ENCODE measurements around the gene XPC. TPM values are rescaled to one million over a fixed set of nuclear protein-coding genes. Genes with fewer than 3 reads are reported as not detected.

The XPC gene
- total and polyA plus RNA-seq, 2 donors (not counting 3 experiments of a cell fraction or from before 2014, with no cell fraction given): 11.9 to 36.8 TPM

- Histone ChIP-seq H3K4me2 (ENCODE audit: insufficient read depth, low read length) (no peak overlapping the region), H2AFZ (ENCODE audit: low read depth, low read length) (no peak overlapping the region), H3K36me3 (ENCODE audit: control insufficient read depth in 2 of 2, extremely low read depth in 1 of 2, insufficient read depth in 2 of 2, low read length in 2 of 2) (peaks cover 43 to 45% of the 10 kb centered on the region in 2 experiments), H3K27ac (ENCODE audit: insufficient read depth, low read depth, low read length) (no peak overlapping the region), H3K4me3 (replicated peaks in 1 of 3; ENCODE audit: insufficient read depth in 1 of 3, low read depth in 1 of 3, low read length in 3 of 3) (no peak overlapping the region), H3K9ac (replicated peaks; ENCODE audit: extremely low read depth, insufficient read depth, low read length) (no peak overlapping the region), H3K9me3 (replicated peaks; ENCODE audit: control insufficient read depth, insufficient read depth, low read length) (peaks cover 3% of the 10 kb centered on the region), H3K79me2 (ENCODE audit: control insufficient read depth, insufficient read depth, low read length) (no peaks in the 10 kb centered on the region), H3K27me3 (ENCODE audit: control insufficient read depth in 2 of 2, insufficient read depth in 2 of 2, low read length in 2 of 2) (no peaks in the 10 kb centered on the region), H4K20me1 (replicated peaks; ENCODE audit: control insufficient read depth, extremely low read depth, insufficient read depth, low read length) (no peaks in the 10 kb centered on the region), H3K9me1 (replicated peaks; ENCODE audit: control insufficient read depth, extremely low read depth, insufficient read depth, low read length) (no peaks in the 10 kb centered on the region), H3K4me1 (ENCODE audit: control insufficient read depth, extremely low read depth, insufficient read depth, low read length) (no peaks in the 10 kb centered on the region)
- no TSS peak for BruUV-seq (replicated peaks)
- CTCF ChIA-PET: no interaction called here
- POLR2A ChIA-PET: no interaction called here
- DNase-seq (ENCODE audit: low read depth, low spot score) (no peak), FAIRE-seq (no peak)
- dilution Hi-C loops (cut with MboI; ENCODE audit: extremely low pct_ligation_motif_present, low sequenced_read_pairs): no loop called here
- intact Hi-C loops (cut with micrococcal nuclease): no loop called here
- TF ChIP-seq EZH2 (IDR thresholded peaks at IDR 0.05; ENCODE audit: borderline replicate concordance, low read depth, low read length, severe bottlenecking) (no peak), FOS (IDR thresholded peaks at IDR 0.05; ENCODE audit: borderline replicate concordance, insufficient read depth, low read length) (no peak), JUN (IDR thresholded peaks at IDR 0.05; ENCODE audit: borderline replicate concordance, insufficient read depth, insufficient read length, low read depth) (no peak), GATA2 (IDR thresholded peaks at IDR 0.05; ENCODE audit: insufficient read depth, insufficient read length, low read depth, low read length) (no peak), MAX (IDR thresholded peaks at IDR 0.05; ENCODE audit: insufficient read depth, insufficient read length) (no peak), MYC (IDR thresholded peaks at IDR 0.05; ENCODE audit: low read depth, low read length) (no peak), POLR2A (IDR thresholded peaks at IDR 0.05; ENCODE audit: low read depth, low read length) (no peak), POLR2AphosphoS5 (IDR thresholded peaks at IDR 0.05; ENCODE audit: insufficient read depth, low read depth, low read length) (no peak)
- TF ChIP-seq, protein P1, sequence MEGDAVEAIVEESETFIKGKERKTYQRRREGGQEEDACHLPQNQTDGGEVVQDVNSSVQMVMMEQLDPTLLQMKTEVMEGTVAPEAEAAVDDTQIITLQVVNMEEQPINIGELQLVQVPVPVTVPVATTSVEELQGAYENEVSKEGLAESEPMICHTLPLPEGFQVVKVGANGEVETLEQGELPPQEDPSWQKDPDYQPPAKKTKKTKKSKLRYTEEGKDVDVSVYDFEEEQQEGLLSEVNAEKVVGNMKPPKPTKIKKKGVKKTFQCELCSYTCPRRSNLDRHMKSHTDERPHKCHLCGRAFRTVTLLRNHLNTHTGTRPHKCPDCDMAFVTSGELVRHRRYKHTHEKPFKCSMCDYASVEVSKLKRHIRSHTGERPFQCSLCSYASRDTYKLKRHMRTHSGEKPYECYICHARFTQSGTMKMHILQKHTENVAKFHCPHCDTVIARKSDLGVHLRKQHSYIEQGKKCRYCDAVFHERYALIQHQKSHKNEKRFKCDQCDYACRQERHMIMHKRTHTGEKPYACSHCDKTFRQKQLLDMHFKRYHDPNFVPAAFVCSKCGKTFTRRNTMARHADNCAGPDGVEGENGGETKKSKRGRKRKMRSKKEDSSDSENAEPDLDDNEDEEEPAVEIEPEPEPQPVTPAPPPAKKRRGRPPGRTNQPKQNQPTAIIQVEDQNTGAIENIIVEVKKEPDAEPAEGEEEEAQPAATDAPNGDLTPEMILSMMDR (IDR thresholded peaks at IDR 0.05; ENCODE audit: extremely low read depth in 1 of 2, insufficient read depth in 1 of 2, low read depth in 1 of 2, low read length in 2 of 2): no peak
Measured at GRCh38 chr3:14161282-14161681, 17.1 kb downstream of the XPC start.

Measured in endothelial cell of umbilical vein (primary cell).